ENCODE results near the gene UVSSA. TPM values are rescaled to one million over a fixed set of nuclear protein-coding genes. Genes with fewer than 3 reads are reported as not detected.
"Not testable (repeated sequence)": the region's sequence is repeated elsewhere in the genome, so short reads cannot be mapped to it uniquely, and the experiment has no call there.

UVSSA gene
- total RNA-seq, 6 experiments from 2014 or later, result 7.7 to 9.0 (median 8.7) TPM

DNA sequence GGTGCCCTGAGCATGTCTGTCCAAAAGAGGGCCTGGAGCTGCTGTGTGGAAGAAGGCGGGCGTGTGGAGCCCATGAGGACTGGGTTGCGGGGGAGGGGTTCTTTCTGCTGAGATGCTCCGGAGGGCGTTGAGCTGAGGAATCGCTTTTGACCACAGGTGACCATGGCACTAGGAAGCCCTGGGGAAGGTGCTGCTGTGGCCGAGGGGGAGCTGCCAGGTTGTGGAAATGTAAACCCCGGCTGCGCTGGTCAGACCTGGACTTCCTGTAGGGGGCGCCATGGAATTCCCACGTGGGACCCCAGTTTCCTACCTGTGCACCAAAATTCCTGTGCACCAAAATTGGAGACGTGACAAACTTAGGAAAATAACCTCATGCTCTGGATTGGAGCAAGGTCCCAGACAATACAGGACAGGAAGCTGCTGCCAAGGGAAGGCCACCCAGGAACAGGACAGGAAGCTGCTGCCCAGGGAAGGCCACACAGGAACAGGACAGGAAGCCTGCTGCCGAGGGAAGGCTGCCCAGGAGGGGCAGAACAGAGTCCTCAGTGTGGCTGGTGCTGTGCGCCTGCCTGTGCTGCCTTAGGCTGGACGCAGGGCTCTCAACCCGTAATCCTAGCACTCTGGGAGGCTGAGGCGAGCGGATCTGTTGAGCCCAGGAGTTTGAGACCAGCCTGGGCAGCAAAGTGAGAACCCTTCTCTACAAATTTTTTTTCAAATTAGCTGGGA, 28.4 kb upstream of the UVSSA start:
- peaks cover 5% of the 10 kb centered on the region for H3K9me3 Mint-ChIP-seq
- no peak for DNase-seq
- H3K36me3 Mint-ChIP-seq (ENCODE audit: low read depth), result peaks cover 39% of the 10 kb centered on the region
- H3K4me3 Mint-ChIP-seq, result no peak overlapping the region
- H3K4me1 Mint-ChIP-seq (ENCODE audit: low read depth), result no peaks in the 10 kb centered on the region
- no peak overlapping the region for H3K27ac Mint-ChIP-seq
- no peaks in the 10 kb centered on the region; the same call in 1 of the 2 replicates for H3K27me3 Mint-ChIP-seq (ENCODE audit: insufficient read depth)
- TF ChIP-seq, protein P1, sequence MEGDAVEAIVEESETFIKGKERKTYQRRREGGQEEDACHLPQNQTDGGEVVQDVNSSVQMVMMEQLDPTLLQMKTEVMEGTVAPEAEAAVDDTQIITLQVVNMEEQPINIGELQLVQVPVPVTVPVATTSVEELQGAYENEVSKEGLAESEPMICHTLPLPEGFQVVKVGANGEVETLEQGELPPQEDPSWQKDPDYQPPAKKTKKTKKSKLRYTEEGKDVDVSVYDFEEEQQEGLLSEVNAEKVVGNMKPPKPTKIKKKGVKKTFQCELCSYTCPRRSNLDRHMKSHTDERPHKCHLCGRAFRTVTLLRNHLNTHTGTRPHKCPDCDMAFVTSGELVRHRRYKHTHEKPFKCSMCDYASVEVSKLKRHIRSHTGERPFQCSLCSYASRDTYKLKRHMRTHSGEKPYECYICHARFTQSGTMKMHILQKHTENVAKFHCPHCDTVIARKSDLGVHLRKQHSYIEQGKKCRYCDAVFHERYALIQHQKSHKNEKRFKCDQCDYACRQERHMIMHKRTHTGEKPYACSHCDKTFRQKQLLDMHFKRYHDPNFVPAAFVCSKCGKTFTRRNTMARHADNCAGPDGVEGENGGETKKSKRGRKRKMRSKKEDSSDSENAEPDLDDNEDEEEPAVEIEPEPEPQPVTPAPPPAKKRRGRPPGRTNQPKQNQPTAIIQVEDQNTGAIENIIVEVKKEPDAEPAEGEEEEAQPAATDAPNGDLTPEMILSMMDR (IDR thresholded peaks at IDR 0.05), result peak; percentile 67

DNA sequence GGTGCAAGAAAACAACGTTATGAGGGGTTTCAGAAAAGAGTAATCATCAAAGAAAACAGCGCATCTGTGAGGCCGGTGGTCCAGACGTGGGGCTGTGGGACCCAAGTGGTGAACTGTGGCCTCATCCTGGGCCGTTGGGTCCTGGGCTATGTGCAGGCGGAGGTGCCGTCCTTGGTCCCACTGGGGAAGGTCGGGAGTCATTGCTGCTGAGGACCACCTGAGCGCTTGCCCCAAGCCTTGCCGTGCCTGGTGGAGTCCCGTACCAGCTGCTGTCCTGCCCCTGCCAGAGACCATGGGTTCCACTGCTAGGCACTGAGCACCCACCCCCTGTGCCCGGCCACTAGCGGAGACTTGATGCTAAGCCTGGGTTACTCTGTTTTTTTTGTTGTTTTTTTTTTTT, 25.5 kb upstream of the UVSSA start:
- Mint-ChIP-seq H3K4me1 (ENCODE audit: low read depth) (no peaks in the 10 kb centered on the region), H3K27ac (no peak overlapping the region; the same call in 1 of the 2 replicates), H3K4me3 (no peak overlapping the region), H3K9me3 (peaks cover 5% of the 10 kb centered on the region), H3K27me3 (ENCODE audit: insufficient read depth) (no peaks in the 10 kb centered on the region; the same call in 1 of the 2 replicates), H3K36me3 (ENCODE audit: low read depth) (peaks cover 26% of the 10 kb centered on the region)
- DNase-seq, result no peak
- TF ChIP-seq, protein P1 (IDR thresholded peaks at IDR 0.05), result no peak

DNA sequence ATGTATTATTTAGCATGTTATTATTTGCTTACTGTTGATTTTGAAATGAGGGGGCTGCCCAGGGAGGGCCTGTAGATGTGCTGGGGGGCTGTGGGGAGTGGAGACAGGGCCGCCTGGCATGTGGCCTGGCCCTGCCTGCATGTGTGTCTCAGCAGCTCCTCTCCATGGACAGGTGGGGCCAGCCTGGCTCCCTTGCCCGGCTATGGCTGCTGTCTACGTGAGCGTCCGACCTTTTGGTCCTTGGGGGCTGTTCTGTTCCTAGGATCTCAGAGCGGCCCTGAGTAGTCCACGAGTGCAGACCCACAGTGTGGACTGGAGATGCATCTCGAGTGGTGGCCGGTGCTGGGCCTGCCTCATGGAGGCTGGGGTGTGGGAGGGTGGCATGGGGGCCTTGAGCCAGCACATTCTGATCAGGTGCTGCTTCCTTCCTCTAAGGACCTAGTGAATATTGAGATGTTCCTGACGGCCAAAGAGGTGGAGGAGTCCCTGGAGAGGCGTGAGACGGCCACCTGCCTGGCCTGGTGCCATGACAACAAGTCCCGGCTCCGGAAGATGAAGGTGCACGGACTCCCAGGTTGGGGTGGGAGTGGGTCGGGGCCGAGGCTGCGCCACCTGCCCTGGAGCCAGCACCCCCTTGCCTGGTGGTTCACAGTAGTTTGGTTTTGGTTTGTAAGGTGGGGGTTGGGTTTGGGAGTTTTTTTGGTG, 24.9 kb upstream of the UVSSA start:
- H3K27me3 Mint-ChIP-seq (ENCODE audit: insufficient read depth), result no peaks in the 10 kb centered on the region; the same call in 1 of the 2 replicates
- H3K27ac Mint-ChIP-seq, result no peak overlapping the region
- H3K36me3 Mint-ChIP-seq (ENCODE audit: low read depth), result peaks cover 26% of the 10 kb centered on the region
- no peak overlapping the region for H3K4me3 Mint-ChIP-seq
- TF ChIP-seq, protein P1 (IDR thresholded peaks at IDR 0.05), result no peak
- no peak for DNase-seq
- H3K9me3 Mint-ChIP-seq, result peaks cover 5% of the 10 kb centered on the region
- no peaks in the 10 kb centered on the region for H3K4me1 Mint-ChIP-seq (ENCODE audit: low read depth)

DNA sequence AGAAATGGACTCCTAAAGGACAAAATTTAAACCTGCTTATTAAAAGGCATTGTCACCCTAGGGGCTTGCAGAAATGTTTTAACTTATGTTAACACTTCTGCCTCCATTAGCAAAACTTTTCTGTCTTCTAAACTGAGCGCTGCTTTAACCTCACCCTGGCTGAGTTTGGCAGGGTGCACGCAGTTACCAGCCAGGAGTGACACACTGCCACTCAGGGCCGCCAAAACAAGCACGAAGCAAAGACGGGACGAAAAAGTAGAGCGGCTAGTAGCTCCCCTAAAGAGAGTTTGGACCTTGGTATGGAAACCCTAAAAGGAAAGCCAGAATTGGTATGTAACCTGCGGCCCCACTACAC, 23.8 kb upstream of the UVSSA start:
- H3K9me3 Mint-ChIP-seq, result peaks cover 5% of the 10 kb centered on the region
- H3K4me3 Mint-ChIP-seq, result no peak overlapping the region
- peaks cover 23% of the 10 kb centered on the region for H3K36me3 Mint-ChIP-seq (ENCODE audit: low read depth)
- H3K27me3 Mint-ChIP-seq (ENCODE audit: insufficient read depth), result no peaks in the 10 kb centered on the region; the same call in 1 of the 2 replicates
- TF ChIP-seq, protein P1 (IDR thresholded peaks at IDR 0.05), result no peak
- H3K4me1 Mint-ChIP-seq (ENCODE audit: low read depth), result no peaks in the 10 kb centered on the region
- no peak overlapping the region for H3K27ac Mint-ChIP-seq
- no peak for DNase-seq

DNA sequence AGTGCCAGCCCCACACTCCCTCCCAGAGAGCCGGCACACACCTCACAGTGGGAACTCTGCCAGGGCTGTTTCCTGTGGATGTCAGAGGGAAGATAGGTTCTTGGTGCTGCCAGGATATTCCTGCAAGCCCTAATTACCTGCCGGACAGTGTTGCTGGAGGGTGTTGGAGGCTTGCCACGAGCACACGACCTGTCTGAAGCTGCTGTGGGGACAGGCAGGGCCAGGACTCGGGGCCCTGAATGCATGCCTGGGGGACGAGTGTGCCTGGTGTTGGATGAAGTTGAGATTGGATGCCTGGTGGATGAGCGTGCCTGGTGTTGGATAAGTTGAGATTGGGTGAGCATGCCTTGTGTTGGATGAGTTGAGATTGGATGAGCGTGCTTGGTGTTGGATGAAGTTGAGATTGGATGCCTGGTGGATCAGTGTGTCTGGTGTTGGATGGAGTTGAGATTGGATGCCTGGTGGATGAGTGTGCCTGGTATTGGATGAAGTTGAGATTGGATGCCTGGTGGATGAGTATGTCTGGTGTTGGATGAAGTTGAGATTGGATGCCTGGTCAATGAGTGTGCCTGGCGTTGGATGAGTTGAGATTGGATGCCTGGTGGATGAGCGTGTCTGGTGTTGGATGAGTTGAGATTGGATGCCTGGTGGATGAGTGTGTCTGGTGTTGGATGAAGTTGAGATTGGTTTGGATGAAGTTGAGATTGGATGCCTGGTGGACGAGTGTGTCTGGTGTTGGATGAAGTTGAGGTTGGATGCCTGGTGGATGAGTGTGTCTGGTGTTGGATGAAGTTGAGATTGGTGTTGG, 23.2 kb upstream of the UVSSA start:
- Mint-ChIP-seq H3K9me3 (peaks cover 5% of the 10 kb centered on the region), H3K27me3 (ENCODE audit: insufficient read depth) (no peaks in the 10 kb centered on the region; the same call in 1 of the 2 replicates), H3K27ac (no peak overlapping the region), H3K4me1 (ENCODE audit: low read depth) (no peaks in the 10 kb centered on the region), H3K36me3 (ENCODE audit: low read depth) (peaks cover 19% of the 10 kb centered on the region), H3K4me3 (no peak overlapping the region)
- TF ChIP-seq, protein P1 (IDR thresholded peaks at IDR 0.05), result no peak
- peak; percentile 92 for DNase-seq

DNA sequence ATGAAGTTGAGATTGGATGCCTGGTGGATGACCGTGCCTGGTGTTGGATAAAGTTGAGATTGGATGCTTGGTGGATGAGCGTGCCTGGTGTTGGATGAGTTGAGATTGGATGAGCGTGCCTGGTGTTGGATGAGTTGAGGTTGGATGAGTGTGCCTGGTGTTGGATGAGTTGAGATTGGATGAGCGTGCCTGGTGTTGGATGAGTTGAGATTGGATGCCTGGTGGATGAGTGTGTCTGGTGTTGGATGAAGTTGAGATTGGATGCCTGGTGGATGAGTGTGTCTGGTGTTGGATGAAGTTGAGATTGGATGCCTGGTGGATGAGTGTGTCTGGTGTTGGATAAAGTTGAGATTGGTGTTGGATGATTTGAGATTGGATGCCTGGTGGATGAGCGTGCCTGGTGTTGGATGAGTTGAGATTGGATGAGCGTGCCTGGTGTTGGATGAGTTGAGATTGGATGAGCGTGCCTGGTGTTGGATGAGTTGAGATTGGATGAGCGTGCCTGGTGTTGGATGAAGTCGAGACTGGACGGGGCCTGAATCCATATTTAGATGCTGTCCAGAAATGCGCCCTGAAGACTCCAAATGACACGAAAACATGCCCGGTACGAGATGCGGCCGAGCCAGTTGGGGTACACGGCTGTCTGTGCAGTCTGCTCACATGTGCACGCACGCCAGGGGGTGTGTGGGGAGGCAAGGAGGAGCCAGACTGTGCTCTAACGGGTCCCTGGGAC, 22.4 kb upstream of the UVSSA start:
- peaks cover 14% of the 10 kb centered on the region for H3K36me3 Mint-ChIP-seq (ENCODE audit: low read depth)
- H3K4me1 Mint-ChIP-seq (ENCODE audit: low read depth); H3K27ac Mint-ChIP-seq; H3K4me3 Mint-ChIP-seq; H3K9me3 Mint-ChIP-seq; DNase-seq; H3K27me3 Mint-ChIP-seq (ENCODE audit: insufficient read depth): not testable (repeated sequence)

All from HFFc6 (cell line).